ENCODE results near the gene SGCA.
A peak's percentile ranks its signal among the peaks of the same experiment; 100 is the strongest.

Gene SGCA

GRCh38 chr17:50149417-50150353 is 16.1 kb upstream of the SGCA start:
- Histone ChIP-seq H3K4me1 (ENCODE audit: control insufficient read depth in 1 of 2, insufficient read depth in 2 of 2, low read length in 2 of 2) (peaks cover 55 to 64% of the 10 kb centered on the region in 2 donors), H3K27me3 (ENCODE audit: control insufficient read depth in 1 of 2, insufficient read depth in 2 of 2, low read length in 2 of 2) (no peaks in the 10 kb centered on the region), H3K9me3 (ENCODE audit: control insufficient read depth in 1 of 2, low read length in 2 of 2) (no peaks in the 10 kb centered on the region), H3K4me3 (ENCODE audit: low read depth in 1 of 2, low read length in 2 of 2) (peak overlapping the region; percentile 86 to 88), H3K9ac (ENCODE audit: low read depth in 1 of 2, low read length in 2 of 2) (peak overlapping the region; percentile 61 to 69), H3K27ac (ENCODE audit: low read depth, low read length) (peak overlapping the region; percentile 50), H3K36me3 (ENCODE audit: control insufficient read depth in 1 of 2, insufficient read depth in 2 of 2, low read length in 2 of 2) (peaks cover 5 to 10% of the 10 kb centered on the region in 2 donors)

- no peaks in the 10 kb centered on the region for H3K9me3 ChIP-seq (ENCODE audit: control insufficient read depth in 1 of 2, low read length in 2 of 2)
- H3K4me1 ChIP-seq (ENCODE audit: control insufficient read depth in 1 of 2, insufficient read depth in 2 of 2, low read length in 2 of 2) = peaks cover 53 to 56% of the 10 kb centered on the region in 2 donors
- peak within 1 kb of the TSS; percentile 86 to 97 for H3K4me3 ChIP-seq (ENCODE audit: low read depth in 1 of 2, low read length in 2 of 2)
- H3K36me3 ChIP-seq (ENCODE audit: control insufficient read depth in 1 of 2, insufficient read depth in 2 of 2, low read length in 2 of 2) = peaks cover 0 to 5% of the 10 kb centered on the region in 2 donors
- H3K27ac ChIP-seq (ENCODE audit: low read depth, low read length) = peak within 1 kb of the TSS; percentile 85
- H3K9ac ChIP-seq (ENCODE audit: low read depth in 1 of 2, low read length in 2 of 2) = peak within 1 kb of the TSS; percentile 61 to 69
- no peaks in the 10 kb centered on the region for H3K27me3 ChIP-seq (ENCODE audit: control insufficient read depth in 1 of 2, insufficient read depth in 2 of 2, low read length in 2 of 2)
Observed at GRCh38 chr17:50150354-50151040, 15.3 kb upstream of the SGCA start, which contains the start of gene PPP1R9B. Gene PPP1R9B (minus strand): TSS chr17:50150677. CDS start chr17:50150513, 164 bp downstream.

- Histone ChIP-seq H3K27ac (ENCODE audit: low read depth, low read length) (peak overlapping the region; percentile 85), H3K9me3 (ENCODE audit: control insufficient read depth in 1 of 2, low read length in 2 of 2) (no peaks in the 10 kb centered on the region), H3K27me3 (ENCODE audit: control insufficient read depth in 1 of 2, insufficient read depth in 2 of 2, low read length in 2 of 2) (no peaks in the 10 kb centered on the region), H3K4me3 (ENCODE audit: low read depth in 1 of 2, low read length in 2 of 2) (peak overlapping the region; percentile 86 to 97), H3K9ac (ENCODE audit: low read depth in 1 of 2, low read length in 2 of 2) (peak overlapping the region; percentile 61 to 67), H3K4me1 (ENCODE audit: control insufficient read depth in 1 of 2, insufficient read depth in 2 of 2, low read length in 2 of 2) (peaks cover 46 to 49% of the 10 kb centered on the region in 2 donors), H3K36me3 (ENCODE audit: control insufficient read depth in 1 of 2, insufficient read depth in 2 of 2, low read length in 2 of 2) (peaks cover 0 to 5% of the 10 kb centered on the region in 2 donors)
Observed at GRCh38 chr17:50151041-50151936, 14.5 kb upstream of the SGCA start.

GRCh38 chr17:50151937-50152547 is 13.8 kb upstream of the SGCA start:
- Histone ChIP-seq H3K27ac (ENCODE audit: low read depth, low read length) (peak overlapping the region; percentile 75), H3K9me3 (ENCODE audit: control insufficient read depth in 1 of 2, low read length in 2 of 2) (no peaks in the 10 kb centered on the region), H3K4me3 (ENCODE audit: low read depth in 1 of 2, low read length in 2 of 2) (peak overlapping the region; percentile 86 to 97), H3K4me1 (ENCODE audit: control insufficient read depth in 1 of 2, insufficient read depth in 2 of 2, low read length in 2 of 2) (peaks cover 39 to 41% of the 10 kb centered on the region in 2 donors), H3K36me3 (ENCODE audit: control insufficient read depth in 1 of 2, insufficient read depth in 2 of 2, low read length in 2 of 2) (no peaks in the 10 kb centered on the region), H3K27me3 (ENCODE audit: control insufficient read depth in 1 of 2, insufficient read depth in 2 of 2, low read length in 2 of 2) (no peaks in the 10 kb centered on the region), H3K9ac (ENCODE audit: low read depth in 1 of 2, low read length in 2 of 2) (peak overlapping the region; percentile 29 to 54)

- Histone ChIP-seq H3K4me3 (ENCODE audit: low read depth in 1 of 2, low read length in 2 of 2) (peak overlapping the region in 1 of 2 donors; percentile 97), H3K4me1 (ENCODE audit: control insufficient read depth in 1 of 2, insufficient read depth in 2 of 2, low read length in 2 of 2) (peaks cover 32 to 34% of the 10 kb centered on the region in 2 donors), H3K9ac (ENCODE audit: low read depth in 1 of 2, low read length in 2 of 2) (peak overlapping the region in 1 of 2 donors; percentile 54)
Observed at GRCh38 chr17:50152736-50153135, 13.1 kb upstream of the SGCA start.

GRCh38 chr17:50153650-50154575 is 11.9 kb upstream of the SGCA start:
- H3K4me3 ChIP-seq (ENCODE audit: low read depth in 1 of 2, low read length in 2 of 2) = no peak overlapping the region
- no peaks in the 10 kb centered on the region for H3K36me3 ChIP-seq (ENCODE audit: control insufficient read depth in 1 of 2, insufficient read depth in 2 of 2, low read length in 2 of 2)
- peaks cover 24% of the 10 kb centered on the region in 2 donors for H3K4me1 ChIP-seq (ENCODE audit: control insufficient read depth in 1 of 2, insufficient read depth in 2 of 2, low read length in 2 of 2)
- H3K27ac ChIP-seq (ENCODE audit: low read depth, low read length) = no peak overlapping the region
- no peak overlapping the region for H3K9ac ChIP-seq (ENCODE audit: low read depth in 1 of 2, low read length in 2 of 2)
- H3K27me3 ChIP-seq (ENCODE audit: control insufficient read depth in 1 of 2, insufficient read depth in 2 of 2, low read length in 2 of 2) = no peaks in the 10 kb centered on the region
- H3K9me3 ChIP-seq (ENCODE audit: control insufficient read depth in 1 of 2, low read length in 2 of 2) = no peaks in the 10 kb centered on the region

More at GRCh38 chr17:50152736-50153135, 13.1 kb upstream of the SGCA start:
- H3K27me3 ChIP-seq (ENCODE audit: control insufficient read depth in 1 of 2, insufficient read depth in 2 of 2, low read length in 2 of 2) = no peaks in the 10 kb centered on the region
- H3K36me3 ChIP-seq (ENCODE audit: control insufficient read depth in 1 of 2, insufficient read depth in 2 of 2, low read length in 2 of 2) = no peaks in the 10 kb centered on the region
- H3K27ac ChIP-seq (ENCODE audit: low read depth, low read length) = no peak overlapping the region
- no peaks in the 10 kb centered on the region for H3K9me3 ChIP-seq (ENCODE audit: control insufficient read depth in 1 of 2, low read length in 2 of 2)

- Histone ChIP-seq H3K27ac (ENCODE audit: low read depth, low read length) (no peak overlapping the region), H3K4me3 (ENCODE audit: low read depth in 1 of 2, low read length in 2 of 2) (no peak overlapping the region), H3K9ac (ENCODE audit: low read depth in 1 of 2, low read length in 2 of 2) (no peak overlapping the region), H3K36me3 (ENCODE audit: control insufficient read depth in 1 of 2, insufficient read depth in 2 of 2, low read length in 2 of 2) (no peaks in the 10 kb centered on the region), H3K4me1 (ENCODE audit: control insufficient read depth in 1 of 2, insufficient read depth in 2 of 2, low read length in 2 of 2) (peaks cover 24% of the 10 kb centered on the region in 2 donors), H3K9me3 (ENCODE audit: control insufficient read depth in 1 of 2, low read length in 2 of 2) (no peaks in the 10 kb centered on the region), H3K27me3 (ENCODE audit: control insufficient read depth in 1 of 2, insufficient read depth in 2 of 2, low read length in 2 of 2) (no peaks in the 10 kb centered on the region)
Observed at GRCh38 chr17:50154604-50155003, 11.2 kb upstream of the SGCA start.

GRCh38 chr17:50155115-50155819 is 10.5 kb upstream of the SGCA start:
- H3K4me1 ChIP-seq (ENCODE audit: control insufficient read depth in 1 of 2, insufficient read depth in 2 of 2, low read length in 2 of 2) = peaks cover 24% of the 10 kb centered on the region in 2 donors
- H3K9ac ChIP-seq (ENCODE audit: low read depth in 1 of 2, low read length in 2 of 2) = peak overlapping the region in 1 of 2 donors; percentile 26

More at GRCh38 chr17:50155115-50155819, 10.5 kb upstream of the SGCA start:
- H3K9me3 ChIP-seq (ENCODE audit: control insufficient read depth in 1 of 2, low read length in 2 of 2) = no peaks in the 10 kb centered on the region
- H3K27ac ChIP-seq (ENCODE audit: low read depth, low read length) = no peak overlapping the region
- H3K4me3 ChIP-seq (ENCODE audit: low read depth in 1 of 2, low read length in 2 of 2) = no peak overlapping the region
- no peaks in the 10 kb centered on the region for H3K36me3 ChIP-seq (ENCODE audit: control insufficient read depth in 1 of 2, insufficient read depth in 2 of 2, low read length in 2 of 2)
- no peaks in the 10 kb centered on the region for H3K27me3 ChIP-seq (ENCODE audit: control insufficient read depth in 1 of 2, insufficient read depth in 2 of 2, low read length in 2 of 2)

All from duodenal mucosa (tissue), 2 donors.